ENCODE measurements around the gene ATP7B.

ATP7B gene

DNA sequence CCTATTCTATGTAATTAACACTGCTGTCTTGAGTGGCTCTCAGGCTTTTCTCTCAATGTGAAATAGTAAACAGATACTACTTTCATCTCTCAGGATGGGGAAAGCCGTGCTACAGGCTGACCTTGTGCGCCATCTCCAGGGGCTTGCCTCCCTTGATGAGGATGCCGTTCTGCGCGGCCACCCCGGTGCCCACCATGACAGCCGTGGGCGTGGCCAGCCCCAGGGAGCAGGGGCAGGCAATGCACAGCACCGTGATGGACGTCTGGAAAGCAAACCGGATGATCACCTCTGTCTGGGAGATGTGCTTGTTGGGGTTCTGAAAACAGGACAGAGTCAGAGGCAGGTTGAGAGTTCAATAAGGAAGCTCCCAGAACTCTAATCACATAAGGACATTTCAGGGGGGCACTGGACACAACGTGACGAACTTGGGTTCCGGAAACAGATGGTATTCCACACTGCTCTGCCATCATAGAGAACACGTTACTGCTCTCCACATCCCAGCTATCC, 65.0 kb downstream of the ATP7B start:
- TF ChIP-seq, protein P1, sequence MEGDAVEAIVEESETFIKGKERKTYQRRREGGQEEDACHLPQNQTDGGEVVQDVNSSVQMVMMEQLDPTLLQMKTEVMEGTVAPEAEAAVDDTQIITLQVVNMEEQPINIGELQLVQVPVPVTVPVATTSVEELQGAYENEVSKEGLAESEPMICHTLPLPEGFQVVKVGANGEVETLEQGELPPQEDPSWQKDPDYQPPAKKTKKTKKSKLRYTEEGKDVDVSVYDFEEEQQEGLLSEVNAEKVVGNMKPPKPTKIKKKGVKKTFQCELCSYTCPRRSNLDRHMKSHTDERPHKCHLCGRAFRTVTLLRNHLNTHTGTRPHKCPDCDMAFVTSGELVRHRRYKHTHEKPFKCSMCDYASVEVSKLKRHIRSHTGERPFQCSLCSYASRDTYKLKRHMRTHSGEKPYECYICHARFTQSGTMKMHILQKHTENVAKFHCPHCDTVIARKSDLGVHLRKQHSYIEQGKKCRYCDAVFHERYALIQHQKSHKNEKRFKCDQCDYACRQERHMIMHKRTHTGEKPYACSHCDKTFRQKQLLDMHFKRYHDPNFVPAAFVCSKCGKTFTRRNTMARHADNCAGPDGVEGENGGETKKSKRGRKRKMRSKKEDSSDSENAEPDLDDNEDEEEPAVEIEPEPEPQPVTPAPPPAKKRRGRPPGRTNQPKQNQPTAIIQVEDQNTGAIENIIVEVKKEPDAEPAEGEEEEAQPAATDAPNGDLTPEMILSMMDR (IDR thresholded peaks at IDR 0.05): no peak
- TF ChIP-seq ZFX (IDR thresholded peaks at IDR 0.05; ENCODE audit: borderline replicate concordance): no peak
- no peak overlapping the region for H3K27ac ChIP-seq

DNA sequence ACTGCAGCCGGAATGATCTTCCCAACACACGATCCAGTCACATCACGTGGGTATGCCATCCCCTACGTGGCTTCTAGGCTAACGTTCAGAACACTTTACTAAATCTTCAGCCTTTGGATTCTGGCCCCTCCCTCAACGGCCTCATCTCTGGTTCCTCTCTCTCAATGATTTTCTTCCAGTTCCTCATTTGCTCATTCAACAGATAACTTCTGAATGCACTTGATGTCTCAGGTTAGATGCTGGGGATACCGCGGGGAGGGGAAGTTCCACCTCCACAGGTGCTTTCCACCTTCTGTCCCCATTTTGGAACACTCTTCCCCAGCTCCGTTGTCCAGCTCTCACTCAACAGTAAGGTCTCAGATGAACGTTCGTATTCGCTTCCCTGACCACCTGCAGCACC, 66.1 kb downstream of the ATP7B start:
- TF ChIP-seq ZFX (IDR thresholded peaks at IDR 0.05; ENCODE audit: borderline replicate concordance): no peak
- H3K27ac ChIP-seq: no peak overlapping the region

DNA sequence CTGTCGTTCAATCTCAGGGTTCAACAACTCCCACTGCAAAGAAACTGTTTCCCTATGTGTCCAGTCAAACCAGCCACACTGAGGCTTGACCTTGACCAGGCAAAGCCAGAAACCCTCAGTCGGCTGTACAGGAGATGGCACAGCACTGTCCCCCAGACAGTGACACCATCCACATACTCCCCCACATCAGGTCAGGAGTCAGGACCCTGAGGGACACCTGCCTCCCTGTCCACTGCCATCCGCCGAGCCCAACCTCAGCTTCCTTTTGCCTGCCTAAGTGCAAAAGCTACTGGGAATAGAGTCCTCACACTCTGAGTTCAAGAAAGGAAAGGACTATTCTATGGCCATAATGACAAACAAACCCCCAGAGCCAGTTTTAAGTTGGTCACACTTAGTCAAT, 66.8 kb downstream of the ATP7B start:
- TF ChIP-seq, protein P1 (IDR thresholded peaks at IDR 0.05): no peak
- TF ChIP-seq ZFX (IDR thresholded peaks at IDR 0.05; ENCODE audit: borderline replicate concordance): no peak
- no peak overlapping the region for H3K27ac ChIP-seq

DNA sequence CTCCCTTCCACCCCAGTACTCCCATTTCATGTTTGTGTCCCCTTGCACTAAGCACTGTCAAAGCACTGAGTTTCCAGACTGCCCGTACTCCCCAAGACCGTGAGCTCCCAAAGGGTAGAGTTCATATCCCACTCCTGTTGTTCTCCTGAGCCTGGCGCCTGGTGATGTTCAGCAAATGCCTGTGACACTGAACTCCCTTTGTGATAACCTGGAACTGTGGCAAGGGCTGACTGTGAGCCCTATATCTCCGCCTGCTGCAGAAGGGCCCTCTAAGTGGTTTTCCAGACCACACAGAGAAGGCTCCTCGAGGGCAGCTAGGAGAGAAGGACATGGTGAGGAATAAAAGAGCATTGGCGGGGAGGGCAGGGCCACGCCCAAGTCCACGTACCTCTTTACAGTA, 67.5 kb downstream of the ATP7B start:
- H3K27ac ChIP-seq: no peak overlapping the region
- no peak for TF ChIP-seq ZFX (IDR thresholded peaks at IDR 0.05; ENCODE audit: borderline replicate concordance)
- TF ChIP-seq, protein P1 (IDR thresholded peaks at IDR 0.05): no peak

DNA sequence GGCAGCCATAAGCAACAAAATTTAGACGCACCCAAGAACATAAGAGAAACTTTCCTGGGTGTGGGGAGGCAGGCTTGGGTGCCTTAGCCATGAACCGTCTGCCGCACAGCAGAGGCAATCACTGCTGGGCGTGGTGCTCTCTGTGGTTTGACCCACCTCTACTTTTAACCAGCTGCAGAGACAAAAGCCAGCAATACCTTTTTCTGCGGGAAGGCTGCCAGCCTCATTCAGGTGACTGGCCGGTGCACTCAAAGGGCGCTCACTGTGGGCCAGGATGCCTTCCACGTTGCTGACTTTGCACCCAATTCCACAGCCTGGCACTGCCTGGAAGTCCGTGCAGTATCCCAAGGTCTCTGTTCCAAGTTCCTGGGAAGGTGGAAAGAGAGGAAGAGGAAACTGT, 69.1 kb downstream of the ATP7B start:
- H3K27ac ChIP-seq: no peak overlapping the region
- TF ChIP-seq ZFX (IDR thresholded peaks at IDR 0.05; ENCODE audit: borderline replicate concordance): no peak
- TF ChIP-seq, protein P1 (IDR thresholded peaks at IDR 0.05): no peak

DNA sequence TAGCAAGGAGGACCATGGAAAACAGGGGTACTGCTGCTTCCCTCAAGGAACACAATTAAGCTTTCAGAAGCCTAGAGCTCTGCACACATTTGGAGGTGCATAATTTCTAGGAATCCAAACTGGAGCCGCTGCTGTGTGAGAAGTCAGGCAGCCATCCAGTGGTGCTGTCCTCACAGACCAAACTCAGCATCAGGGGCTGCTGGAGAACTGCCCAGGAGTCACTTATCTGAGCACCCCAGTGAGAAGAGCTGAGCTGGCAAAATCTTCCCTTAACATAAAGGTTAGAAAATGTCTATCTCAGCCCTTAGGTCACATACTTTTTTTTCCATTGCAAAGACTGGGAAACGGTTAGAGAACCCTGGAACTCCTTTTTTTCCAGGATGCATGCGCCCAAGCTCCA, 72.8 kb downstream of the ATP7B start:
- no peak overlapping the region for H3K27ac ChIP-seq
- TF ChIP-seq, protein P1 (IDR thresholded peaks at IDR 0.05): no peak
- TF ChIP-seq ZFX (IDR thresholded peaks at IDR 0.05; ENCODE audit: borderline replicate concordance): no peak

DNA sequence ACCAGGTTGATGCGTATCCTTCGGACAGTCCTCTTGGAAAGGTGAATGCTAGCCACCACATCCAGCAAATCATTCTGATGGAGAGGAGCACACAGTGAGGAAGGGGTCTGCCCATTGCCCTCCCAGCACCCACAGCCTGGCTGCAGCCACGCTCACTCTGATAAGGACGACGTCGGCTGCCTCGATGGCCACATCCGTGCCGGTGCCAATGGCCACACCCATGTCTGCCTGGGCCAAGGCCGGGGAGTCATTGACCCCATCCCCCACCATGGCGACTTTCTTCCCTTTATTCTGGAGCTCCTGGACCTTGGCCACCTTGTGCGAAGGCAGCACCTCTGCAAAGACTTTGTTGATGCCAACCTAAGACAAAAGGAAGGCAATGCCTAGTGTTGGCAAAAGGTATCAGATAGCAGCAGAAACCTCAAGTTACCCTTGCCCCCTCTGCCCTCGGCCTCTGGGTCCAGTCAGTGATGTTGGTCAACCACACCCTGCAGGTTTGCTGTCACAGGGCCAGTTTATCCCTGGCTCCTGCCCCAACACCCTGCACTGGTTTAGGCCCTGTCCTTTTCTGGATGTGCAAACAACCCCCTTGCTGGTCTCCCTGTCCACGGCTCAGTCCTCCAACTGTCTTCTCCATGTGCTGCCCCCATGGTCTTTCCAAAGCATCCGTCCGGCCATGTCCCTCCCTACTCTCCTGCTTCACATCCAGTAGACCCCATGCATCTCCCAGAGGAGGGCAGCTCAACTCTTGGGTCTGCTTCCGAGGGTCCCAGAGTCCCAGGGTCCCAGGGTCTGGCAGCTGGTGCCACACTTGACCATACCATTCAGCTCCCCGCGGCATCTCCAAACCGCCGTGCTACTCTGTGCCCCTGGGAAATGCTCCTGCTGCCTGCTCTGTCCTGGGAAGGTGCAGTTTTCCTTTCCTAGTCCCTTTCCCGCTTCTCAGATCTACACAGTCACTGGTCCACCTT, 73.6 kb downstream of the ATP7B start:
- no peak overlapping the region for H3K27ac ChIP-seq
- no peak for TF ChIP-seq ZFX (IDR thresholded peaks at IDR 0.05; ENCODE audit: borderline replicate concordance)
- TF ChIP-seq, protein P1 (IDR thresholded peaks at IDR 0.05): no peak
